Ishikawa (cell line): Measurements from ENCODE around the gene PDGFRA.

Experiments used
- CEBPB ChIP-seq: IDR thresholded peaks from 2 replicates; pipeline ENCODE4 v1.6.1; 2012
- EGR1 ChIP-seq: IDR thresholded peaks from 2 replicates; pipeline ENCODE4 v1.6.1; 2012
- EP300 ChIP-seq: IDR thresholded peaks from 2 replicates; pipeline ENCODE4 v1.6.1; 2012; ENCODE audit warnings: borderline replicate concordance
- FOXM1 ChIP-seq: IDR thresholded peaks from 2 replicates; pipeline ENCODE4 v1.6.1; 2012; ENCODE audit warnings: low read depth, borderline replicate concordance
- MAX ChIP-seq: IDR thresholded peaks from 2 replicates; pipeline ENCODE4 v1.6.1; 2012
- REST ChIP-seq: IDR thresholded peaks from 2 replicates; pipeline ENCODE4 v1.6.1; 2012; ENCODE audit warnings: low read depth, mild to moderate bottlenecking
- TAF1 ChIP-seq: IDR thresholded peaks from 2 replicates; pipeline ENCODE4 v1.6.1; 2012; ENCODE audit warnings: low read depth, mild to moderate bottlenecking
- TEAD4 ChIP-seq: IDR thresholded peaks from 2 replicates; pipeline ENCODE4 v1.6.1; 2012
- YY1 ChIP-seq: IDR thresholded peaks from 2 replicates; pipeline ENCODE4 v1.6.1; 2012; ENCODE audit warnings: low read depth

GRCh38 chr4:54332542-54332941, 103.4 kb downstream of the PDGFRA start:
- TF ChIP-seq TEAD4 (no peak), REST (no peak), YY1 (no peak), EP300 (no peak), CEBPB (no peak), EGR1 (no peak), MAX (no peak), TAF1 (no peak), FOXM1 (no peak)
